DND-41 (cell line): ENCODE measurements around the gene NAT8L.

Experiments used
- ATAC-seq: fragments of 200-7000 bp; cut with Tn5 transposase; 3 replicates; pipeline ENCODE4 v1.9.1; 2021; ENCODE audit warnings: low read depth; ENCODE audit not compliant: insufficient read depth
- DNase-seq: peaks from one replicate; pipeline ENCODE4 v3.0.0-alpha.2; 2020
- H2AFZ ChIP-seq: 2 replicates; pipeline ENCODE4 v1.6.0; 2012; ENCODE audit warnings: low read depth, low read length
- H3K27ac ChIP-seq: 2 replicates; pipeline ENCODE4 v1.5.1; 2012; ENCODE audit warnings: low read length, inconsistent platforms
- H3K27me3 ChIP-seq: fragments of 200-600 bp; sonication (generic); 2 replicates; pipeline ENCODE4 v1.6.0; 2012; ENCODE audit warnings: low read length, mild to moderate bottlenecking, inconsistent platforms; ENCODE audit not compliant: insufficient read depth, poor library complexity
- H3K36me3 ChIP-seq: 2 replicates; pipeline ENCODE4 v1.5.1; 2012; ENCODE audit warnings: low read length, inconsistent platforms; ENCODE audit not compliant: insufficient read depth
- H3K4me1 ChIP-seq: 2 replicates; pipeline ENCODE4 v1.5.1; 2012; ENCODE audit warnings: mild to moderate bottlenecking, low read length; ENCODE audit not compliant: insufficient read depth
- H3K4me2 ChIP-seq: 2 replicates; pipeline ENCODE4 v1.6.0; 2012; ENCODE audit warnings: mild to moderate bottlenecking, moderate library complexity, low read length, inconsistent platforms; ENCODE audit not compliant: insufficient read depth
- H3K4me3 ChIP-seq, 2 experiments: fragments of 200-600 bp in 1 of 2; shearing (Covaris generic) in 1 of 2; 2 replicates each; pipeline ENCODE4 v1.5.1; 2012 to 2016; ENCODE audit warnings: inconsistent platforms in 2 of 2, low read length in 2 of 2, mild to moderate bottlenecking in 2 of 2, low read depth in 1 of 2, moderate library complexity in 1 of 2
- H3K79me2 ChIP-seq: 2 replicates; pipeline ENCODE4 v1.6.0; 2012; ENCODE audit warnings: low read length, inconsistent platforms; ENCODE audit not compliant: insufficient read depth
- H3K9ac ChIP-seq: 2 replicates; pipeline ENCODE4 v1.6.0; 2012; ENCODE audit warnings: low read depth, mild to moderate bottlenecking, inconsistent platforms, low read length, moderate library complexity
- H3K9me3 ChIP-seq: 2 replicates; pipeline ENCODE4 v1.5.1; 2012; ENCODE audit warnings: low read length, moderate library complexity, mild to moderate bottlenecking, inconsistent platforms; ENCODE audit not compliant: insufficient read depth, severe bottlenecking
- H4K20me1 ChIP-seq: 2 replicates; pipeline ENCODE4 v1.6.0; 2012; ENCODE audit warnings: low read length; ENCODE audit not compliant: insufficient read depth
- CTCF ChIP-seq: IDR thresholded peaks from 2 replicates; pipeline ENCODE4 v1.5.1; 2012; ENCODE audit warnings: borderline replicate concordance, low read length, moderate library complexity, mild to moderate bottlenecking; ENCODE audit not compliant: poor library complexity, severe bottlenecking; ENCODE audit errors: extremely low read depth
- EZH2 ChIP-seq: IDR thresholded peaks from 3 replicates; pipeline ENCODE4 v1.6.1; 2012; ENCODE audit warnings: borderline replicate concordance, low read depth, mild to moderate bottlenecking, moderate library complexity, low read length, inconsistent platforms; ENCODE audit not compliant: severe bottlenecking

Gene NAT8L

GRCh38 chr4:2057382-2058065 is 1.6 kb upstream of the NAT8L start:
- no peaks in the 10 kb centered on the region for H3K4me1 ChIP-seq
- no peak for TF ChIP-seq EZH2
- TF ChIP-seq CTCF = no peak
- H3K79me2 ChIP-seq = no peaks in the 10 kb centered on the region
- no peak overlapping the region for H3K27ac ChIP-seq
- no peak for DNase-seq
- H3K9ac ChIP-seq = no peak overlapping the region
- no peak for ATAC-seq
- H3K4me3 ChIP-seq = no peak overlapping the region
- no peak overlapping the region for H2AFZ ChIP-seq
- H3K9me3 ChIP-seq = no peaks in the 10 kb centered on the region
- peaks cover 22% of the 10 kb centered on the region for H3K27me3 ChIP-seq
- H4K20me1 ChIP-seq = no peaks in the 10 kb centered on the region
- H3K36me3 ChIP-seq = no peaks in the 10 kb centered on the region
- no peak overlapping the region for H3K4me2 ChIP-seq

GRCh38 chr4:2058264-2059045 is 672 bp upstream of the NAT8L start:
- Histone ChIP-seq H3K79me2 (no peaks in the 10 kb centered on the region), H3K4me2 (no peak overlapping the region; the same call in 1 of the 2 replicates), H2AFZ (no peak overlapping the region), H3K36me3 (no peaks in the 10 kb centered on the region), H3K9me3 (no peaks in the 10 kb centered on the region), H4K20me1 (no peaks in the 10 kb centered on the region), H3K4me1 (no peaks in the 10 kb centered on the region), H3K27ac (no peak overlapping the region), H3K4me3 (no peak overlapping the region), H3K27me3 (peaks cover 22% of the 10 kb centered on the region), H3K9ac (no peak overlapping the region)
- ATAC-seq (peak; percentile 46; the same call in 2 of the 3 replicates), DNase-seq (no peak)
- peak; percentile 60 for TF ChIP-seq EZH2
- TF ChIP-seq CTCF = no peak

- TF ChIP-seq CTCF = no peak
- TF ChIP-seq EZH2 = no peak
- Histone ChIP-seq H3K4me2 (no peak overlapping the region), H3K36me3 (no peaks in the 10 kb centered on the region), H4K20me1 (no peaks in the 10 kb centered on the region), H3K27ac (no peak overlapping the region), H3K79me2 (no peaks in the 10 kb centered on the region), H3K27me3 (peaks cover 22% of the 10 kb centered on the region), H2AFZ (no peak overlapping the region), H3K9me3 (no peaks in the 10 kb centered on the region), H3K4me1 (no peaks in the 10 kb centered on the region), H3K4me3 (no peak overlapping the region), H3K9ac (no peak overlapping the region)
- DNase-seq = no peak
- no peak for ATAC-seq
Measured at GRCh38 chr4:2059726-2060602, 837 bp downstream of the NAT8L start.
